ENCODE data around the gene MBNL2. TPM values are rescaled to one million over a fixed set of nuclear protein-coding genes. Genes with fewer than 3 reads are reported as not detected.

Gene MBNL2
- total RNA-seq, 1 experiment from 2014 or later = 74.3 TPM

- Mint-ChIP-seq H3K27me3 (ENCODE audit: insufficient read depth, unreplicated experiment) (no peaks in the 10 kb centered on the region), H3K36me3 (ENCODE audit: insufficient read depth, unreplicated experiment) (peaks cover 65% of the 10 kb centered on the region), H3K9me3 (ENCODE audit: unreplicated experiment) (no peaks in the 10 kb centered on the region), H3K27ac (ENCODE audit: low read depth, unreplicated experiment) (no peak overlapping the region), H3K4me3 (ENCODE audit: unreplicated experiment) (no peak overlapping the region), H3K4me1 (ENCODE audit: insufficient read depth, unreplicated experiment) (peaks cover 4% of the 10 kb centered on the region)
- no TSS peak for BruUV-seq (replicated peaks)
- no peak for DNase-seq (ENCODE audit: unreplicated experiment)
- ChIA-PET CTCF (interaction anchor here (1.1 to 5.2 kb wide), 3 partner anchors 9 to 243 kb away, joined by 3 to 48 read pairs (median 11); no protein-coding TSS in a partner anchor), POLR2A (no interaction called here)
- no peak for TF ChIP-seq CTCF (IDR thresholded peaks at IDR 0.05; ENCODE audit: unreplicated experiment)
- intact Hi-C loops (cut with micrococcal nuclease) = loop anchor here (10.0 kb wide), 1 partner anchor 1948 kb away; no protein-coding TSS in a partner anchor
Observed at GRCh38 chr13:97352815-97353214, 130.7 kb downstream of the MBNL2 start.

- no peak overlapping the region for H3K27ac Mint-ChIP-seq (ENCODE audit: low read depth, unreplicated experiment)
- ChIA-PET POLR2A (interaction anchor here (2.3 kb wide), 1 partner anchor 131 kb away, joined by 18 read pairs; the partner anchor contains the start of gene MBNL2), CTCF (interaction anchor here (0.6 to 5.2 kb wide), 7 partner anchors 10 to 1958 kb away, joined by 3 to 48 read pairs (median 3); no protein-coding TSS in a partner anchor)
- H3K4me3 Mint-ChIP-seq (ENCODE audit: unreplicated experiment) = no peak overlapping the region
- no peak for TF ChIP-seq CTCF (IDR thresholded peaks at IDR 0.05; ENCODE audit: unreplicated experiment)
- H3K36me3 Mint-ChIP-seq (ENCODE audit: insufficient read depth, unreplicated experiment) = peaks cover 63% of the 10 kb centered on the region
- intact Hi-C loops (cut with micrococcal nuclease) = loop anchor here (10.0 kb wide), 1 partner anchor 1949 kb away; no protein-coding TSS in a partner anchor
- BruUV-seq (replicated peaks) = no TSS peak
- peaks cover 4% of the 10 kb centered on the region for H3K4me1 Mint-ChIP-seq (ENCODE audit: insufficient read depth, unreplicated experiment)
- no peaks in the 10 kb centered on the region for H3K27me3 Mint-ChIP-seq (ENCODE audit: insufficient read depth, unreplicated experiment)
- no peaks in the 10 kb centered on the region for H3K9me3 Mint-ChIP-seq (ENCODE audit: unreplicated experiment)
- DNase-seq (ENCODE audit: unreplicated experiment) = no peak
Observed at GRCh38 chr13:97353927-97354675, 132.0 kb downstream of the MBNL2 start.

GRCh38 chr13:97354808-97355207 is 132.7 kb downstream of the MBNL2 start:
- no TSS peak for BruUV-seq (replicated peaks)

More at GRCh38 chr13:97354808-97355207, 132.7 kb downstream of the MBNL2 start:
- peaks cover 4% of the 10 kb centered on the region for H3K4me1 Mint-ChIP-seq (ENCODE audit: insufficient read depth, unreplicated experiment)
- H3K4me3 Mint-ChIP-seq (ENCODE audit: unreplicated experiment) = no peak overlapping the region
- no peaks in the 10 kb centered on the region for H3K9me3 Mint-ChIP-seq (ENCODE audit: unreplicated experiment)
- DNase-seq (ENCODE audit: unreplicated experiment) = no peak
- TF ChIP-seq CTCF (IDR thresholded peaks at IDR 0.05; ENCODE audit: unreplicated experiment) = no peak
- intact Hi-C loops (cut with micrococcal nuclease) = loop anchor here (5.0 to 10.0 kb wide), 2 partner anchors 447 to 1950 kb away; no protein-coding TSS in a partner anchor
- H3K36me3 Mint-ChIP-seq (ENCODE audit: insufficient read depth, unreplicated experiment) = peaks cover 56% of the 10 kb centered on the region
- POLR2A ChIA-PET = interaction anchor here (0.7 to 2.3 kb wide), 4 partner anchors 31 to 245 kb away, joined by 3 to 18 read pairs (median 4); partner anchors contain the start of gene MBNL2
- H3K27me3 Mint-ChIP-seq (ENCODE audit: insufficient read depth, unreplicated experiment) = no peaks in the 10 kb centered on the region
- no peak overlapping the region for H3K27ac Mint-ChIP-seq (ENCODE audit: low read depth, unreplicated experiment)
- CTCF ChIA-PET = interaction anchor here (0.6 to 5.2 kb wide), 8 partner anchors 11 to 245 kb away, joined by 3 to 48 read pairs (median 4); partner anchors contain the start of gene MBNL2

Data from MCF 10A (cell line).